HepG2 (cell line): ENCODE data around the gene KISS1R. TPM values are rescaled to one million over a fixed set of nuclear protein-coding genes. Genes with fewer than 3 reads are reported as not detected.
A peak's percentile ranks its signal among the peaks of the same experiment; 100 is the strongest.

Experiments used
- AKAP8 ChIP-seq: sonication (generic); formaldehyde crosslinking; IDR thresholded peaks from 2 replicates; pipeline ENCODE4 v1.5.1; 2020; ENCODE audit warnings: mild to moderate bottlenecking, missing genetic modification reagents
- ATF2 ChIP-seq: sonication (generic); formaldehyde crosslinking; IDR thresholded peaks from 2 replicates; pipeline ENCODE4 v1.4.0; 2020; ENCODE audit warnings: missing genetic modification reagents
- CSRNP1 ChIP-seq: sonication (generic); formaldehyde crosslinking; IDR thresholded peaks from 2 replicates; pipeline ENCODE4 v1.8.1; 2023; ENCODE audit warnings: mild to moderate bottlenecking, missing genetic modification reagents
- CSRNP2 ChIP-seq: sonication (generic); formaldehyde crosslinking; conservative IDR thresholded peaks from 2 replicates; pipeline ENCODE4 v1.8.0; 2022; ENCODE audit warnings: low read depth, missing genetic modification reagents
- HHEX ChIP-seq: IDR thresholded peaks from 2 replicates; pipeline ENCODE4 v1.6.1; 2016; ENCODE audit warnings: control low read depth
- ISX ChIP-seq: sonication (generic); formaldehyde crosslinking; conservative IDR thresholded peaks from 2 replicates; pipeline ENCODE4 v1.5.0; 2020; ENCODE audit warnings: missing genetic modification reagents
- JUND ChIP-seq: sonication (generic); formaldehyde crosslinking; IDR thresholded peaks from 2 replicates; pipeline ENCODE4 v1.8.0; 2022; ENCODE audit warnings: mild to moderate bottlenecking, missing genetic modification reagents
- LRRFIP1 ChIP-seq: sonication (generic); formaldehyde crosslinking; conservative IDR thresholded peaks from 2 replicates; pipeline ENCODE4 v1.4.0; 2020; ENCODE audit warnings: missing genetic modification reagents
- MAFG ChIP-seq: sonication (generic); formaldehyde crosslinking; IDR thresholded peaks from 2 replicates; pipeline ENCODE4 v1.5.1; 2020; ENCODE audit warnings: mild to moderate bottlenecking, missing genetic modification reagents
- MED1 ChIP-seq: sonication (generic); formaldehyde crosslinking; IDR thresholded peaks from 2 replicates; pipeline ENCODE4 v1.4.0; 2020; ENCODE audit warnings: missing genetic modification reagents
- MLLT10 ChIP-seq: sonication (generic); formaldehyde crosslinking; IDR thresholded peaks from 2 replicates; pipeline ENCODE4 v1.4.0; 2020; ENCODE audit warnings: missing genetic modification reagents
- PLRG1 ChIP-seq: fragments of 450-650 bp; conservative IDR thresholded peaks from 2 replicates; pipeline ENCODE4 v1.6.1; 2016
- RBFOX2 ChIP-seq: fragments of 200-400 bp; formaldehyde crosslinking; IDR thresholded peaks from 2 replicates; pipeline ENCODE4 v1.6.1; 2017; ENCODE audit warnings: low read depth, mild to moderate bottlenecking, low read length
- TAF15 ChIP-seq: fragments of 200-400 bp; formaldehyde crosslinking; IDR thresholded peaks from one replicate; pipeline ENCODE4 v1.6.1; 2018; ENCODE audit warnings: mild to moderate bottlenecking, low read depth, low read length; ENCODE audit not compliant: poor library complexity, severe bottlenecking
- ZBTB1 ChIP-seq: sonication (generic); formaldehyde crosslinking; IDR thresholded peaks from 2 replicates; pipeline ENCODE4 v1.4.0; 2020; ENCODE audit warnings: missing genetic modification reagents, borderline replicate concordance
- ZNF160 ChIP-seq: sonication (generic); formaldehyde crosslinking; IDR thresholded peaks from 2 replicates; pipeline ENCODE4 v1.8.0; 2022; ENCODE audit warnings: mild to moderate bottlenecking, inconsistent platforms, missing genetic modification reagents
- ZNF17 ChIP-seq: sonication (generic); formaldehyde crosslinking; IDR thresholded peaks from 2 replicates; pipeline ENCODE4 v1.5.0; 2020; ENCODE audit warnings: mild to moderate bottlenecking, missing genetic modification reagents
- ZNF34 ChIP-seq: sonication (generic); formaldehyde crosslinking; IDR thresholded peaks from 2 replicates; pipeline ENCODE4 v1.4.0; 2020; ENCODE audit warnings: mild to moderate bottlenecking, missing genetic modification reagents, borderline replicate concordance
- ZNF543 ChIP-seq: sonication (generic); formaldehyde crosslinking; IDR thresholded peaks from 2 replicates; pipeline ENCODE4 v1.4.0; 2020; ENCODE audit warnings: mild to moderate bottlenecking, missing genetic modification reagents
- ZNF703 ChIP-seq: sonication (generic); formaldehyde crosslinking; IDR thresholded peaks from 2 replicates; pipeline ENCODE4 v1.5.1; 2020; ENCODE audit warnings: missing genetic modification reagents, mild to moderate bottlenecking, moderate library complexity, borderline replicate concordance
- ZNF713 ChIP-seq: sonication (generic); formaldehyde crosslinking; IDR thresholded peaks from 2 replicates; pipeline ENCODE4 v1.4.0; 2020; ENCODE audit warnings: mild to moderate bottlenecking, missing genetic modification reagents
- ZNF766 ChIP-seq: sonication (generic); formaldehyde crosslinking; IDR thresholded peaks from 2 replicates; pipeline ENCODE4 v1.5.0; 2020; ENCODE audit warnings: missing genetic modification reagents, borderline replicate concordance
- ZNF776 ChIP-seq: sonication (generic); formaldehyde crosslinking; IDR thresholded peaks from 2 replicates; pipeline ENCODE4 v1.4.0; 2020; ENCODE audit warnings: mild to moderate bottlenecking, missing genetic modification reagents
- ZSCAN30 ChIP-seq: sonication (generic); formaldehyde crosslinking; IDR thresholded peaks from 2 replicates; pipeline ENCODE4 v1.5.0; 2020; ENCODE audit warnings: mild to moderate bottlenecking, missing genetic modification reagents
- polyA plus RNA-seq, 8 experiments: library from polyadenylated mRNA; depleted of rRNA in 3 of 8; stranded (reverse) in 7 of 8; unstranded in 1 of 8; fragments of >200 nt; fragmentation: Illumina TruSeq in 4 of 8; extraction: Trizol in 4 of 8; gene quantifications; 2 replicates each; pipeline versions ENCODE4 v1.2.1 to v1.2.3, GENCODE V29; 2011 to 2016; ENCODE audit warnings: low read depth in 4 of 8, missing spikeins in 1 of 8, mixed read lengths in 1 of 8; ENCODE audit not compliant: insufficient read depth in 1 of 8
- total RNA-seq, 5 experiments: library from RNA; depleted of rRNA; stranded (reverse); fragments of >200 nt; fragmentation: Illumina TruSeq; extraction: Trizol; gene quantifications; 2 replicates each; pipeline ENCODE4 v1.2.3, GENCODE V29; 2016; ENCODE audit warnings: low read depth in 1 of 5

The KISS1R gene
- total and polyA plus RNA-seq, 2 of the 13 experiments (the other 11 are each of a cell fraction or from before 2014, with no cell fraction given): 1.1 to 10.2 TPM

GRCh38 chr19:934865-935479, 17.8 kb downstream of the KISS1R start (continued):
- TF ChIP-seq ZNF766: peak; percentile 90; the same call in 1 of the 2 replicates
- TF ChIP-seq ZNF543 (CRISPR knock-in tag): peak; percentile 60; the same call in 1 of the 2 replicates
- peak; percentile 95 for TF ChIP-seq AKAP8 (CRISPR knock-in tag)
- peak; percentile 95 for TF ChIP-seq MED1 (CRISPR knock-in tag)
- peak; percentile 48; the same call in 1 of the 2 replicates for TF ChIP-seq ZNF776 (CRISPR knock-in tag)
- peak; percentile 75; the same call in 1 of the 2 replicates for TF ChIP-seq ATF2
- no peak for TF ChIP-seq MLLT10 (CRISPR knock-in tag)
- TF ChIP-seq ZSCAN30: 0 out of 2 replicates have a peak, but pooled peaks have one; percentile 58
- TF ChIP-seq LRRFIP1: 0 out of 2 replicates have a peak, but pooled peaks have one; percentile 75
- peak; percentile 14; the same call in 1 of the 2 replicates for TF ChIP-seq JUND (CRISPR knock-in tag)
- TF ChIP-seq ZBTB1 (CRISPR knock-in tag): 0 out of 2 replicates have a peak, but pooled peaks have one; percentile 16
- TF ChIP-seq ZNF713 (CRISPR knock-in tag): 0 out of 2 replicates have a peak, but pooled peaks have one; percentile 57
- TF ChIP-seq CSRNP2: 0 out of 2 replicates have a peak, but pooled peaks have one; percentile 3
- TF ChIP-seq ZNF160: no peak
- peak; percentile 89 for TF ChIP-seq RBFOX2
- TF ChIP-seq HHEX: no peak
- TF ChIP-seq MAFG (CRISPR knock-in tag): no peak
- 0 out of 2 replicates have a peak, but pooled peaks have one; percentile 80 for TF ChIP-seq ZNF34 (CRISPR knock-in tag)
- TF ChIP-seq ZNF17 (CRISPR knock-in tag): no peak
- TF ChIP-seq PLRG1: no peak
- TF ChIP-seq CSRNP1 (CRISPR knock-in tag): peak; percentile 90
- peak; percentile 72 for TF ChIP-seq TAF15
- TF ChIP-seq ZNF703 (CRISPR knock-in tag): peak; percentile 82
- 0 out of 2 replicates have a peak, but pooled peaks have one; percentile 40 for TF ChIP-seq ISX
